ENCODE data around the gene KLK7.
"Not testable (repeated sequence)": the region's sequence is repeated elsewhere in the genome, so short reads cannot be mapped to it uniquely, and the experiment has no call there.

The KLK7 gene

GRCh38 chr19:50994129-50994528 lies 10.4 kb upstream of the KLK7 start:
- TF ChIP-seq ZFX (IDR thresholded peaks at IDR 0.05; ENCODE audit: borderline replicate concordance) (no peak), CTCF (IDR thresholded peaks at IDR 0.05) (no peak)

GRCh38 chr19:50992666-50993035 lies 8.9 kb upstream of the KLK7 start:
- TF ChIP-seq ZFX (IDR thresholded peaks at IDR 0.05; ENCODE audit: borderline replicate concordance) (no peak), CTCF (IDR thresholded peaks at IDR 0.05) (no peak)
- no peak overlapping the region for H3K27ac ChIP-seq

More at GRCh38 chr19:50994129-50994528, 10.4 kb upstream of the KLK7 start:
- no peak overlapping the region for H3K27ac ChIP-seq

- not testable (repeated sequence) for H3K27ac ChIP-seq
Measured at GRCh38 chr19:50984416-50984815, 699 bp upstream of the KLK7 start.

- TF ChIP-seq ZFX (IDR thresholded peaks at IDR 0.05; ENCODE audit: borderline replicate concordance) (no peak), CTCF (IDR thresholded peaks at IDR 0.05) (no peak)
Measured at GRCh38 chr19:50982186-50982585, 1.5 kb downstream of the KLK7 start.

GRCh38 chr19:50981587-50982146 lies 2.0 kb downstream of the KLK7 start:
- H3K27ac ChIP-seq = no peak overlapping the region
- TF ChIP-seq ZFX (IDR thresholded peaks at IDR 0.05; ENCODE audit: borderline replicate concordance) (no peak), CTCF (IDR thresholded peaks at IDR 0.05) (no peak)

More at GRCh38 chr19:50982186-50982585, 1.5 kb downstream of the KLK7 start:
- H3K27ac ChIP-seq = no peak overlapping the region

- H3K27ac ChIP-seq = no peak overlapping the region
- TF ChIP-seq ZFX (IDR thresholded peaks at IDR 0.05; ENCODE audit: borderline replicate concordance) (no peak), CTCF (IDR thresholded peaks at IDR 0.05) (no peak)
Measured at GRCh38 chr19:50980208-50980607, 3.5 kb downstream of the KLK7 start.

- H3K27ac ChIP-seq = no peak overlapping the region
- TF ChIP-seq CTCF (IDR thresholded peaks at IDR 0.05) (no peak), ZFX (IDR thresholded peaks at IDR 0.05; ENCODE audit: borderline replicate concordance) (no peak)
Measured at GRCh38 chr19:50979758-50980157, 4.0 kb downstream of the KLK7 start.

- H3K27ac ChIP-seq = no peak overlapping the region
- TF ChIP-seq ZFX (IDR thresholded peaks at IDR 0.05; ENCODE audit: borderline replicate concordance) (no peak), CTCF (IDR thresholded peaks at IDR 0.05) (no peak)
Measured at GRCh38 chr19:50978772-50979390, 4.8 kb downstream of the KLK7 start.
